ENCODE results near the gene MAP1B. TPM values are rescaled to one million over a fixed set of nuclear protein-coding genes. Genes with fewer than 3 reads are reported as not detected.

Gene MAP1B
- polyA plus RNA-seq, 3 donors: 0.02 TPM; not detected in 2

DNA sequence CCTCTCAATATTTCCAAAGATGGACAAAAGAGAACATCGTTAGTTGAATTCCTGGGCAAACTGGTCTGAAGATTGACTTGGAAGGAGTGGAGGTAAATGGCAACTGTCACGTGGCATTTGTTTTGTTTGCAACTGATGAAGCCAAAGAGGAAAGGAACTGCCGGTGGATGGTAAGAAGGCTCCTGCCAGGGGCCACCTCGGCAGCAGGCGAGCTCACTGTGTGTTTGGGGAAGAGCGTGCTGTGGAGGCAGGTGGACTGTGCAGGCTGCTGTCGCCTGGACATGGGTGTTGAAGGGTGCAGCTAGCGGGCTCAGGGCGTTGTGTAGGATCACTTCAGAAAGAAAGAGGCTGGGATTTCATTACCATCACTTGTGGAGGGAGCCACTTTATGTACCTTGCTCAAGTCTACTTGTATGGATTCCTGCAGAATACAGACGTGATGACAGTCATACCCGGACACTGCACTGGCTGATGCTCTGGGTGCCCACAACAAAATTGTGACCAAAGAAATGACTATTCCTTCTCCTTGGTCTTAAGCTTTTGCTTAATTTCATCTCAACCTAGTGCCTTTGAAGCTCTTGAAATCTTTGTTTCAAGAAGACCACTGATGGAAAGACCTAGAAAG lies 72.7 kb downstream of the MAP1B start:
- H3K27ac Mint-ChIP-seq: no peak overlapping the region
- Histone ChIP-seq H2AFZ (ENCODE audit: insufficient read depth, low read depth, low read length, poor library complexity, severe bottlenecking) (no peak overlapping the region), H3K4me3 (replicated peaks in 1 of 3; ENCODE audit: low read depth in 2 of 3, low read length in 3 of 3) (no peak overlapping the region), H3K27me3 (ENCODE audit: control insufficient read depth in 2 of 2, insufficient read depth in 2 of 2, low read length in 2 of 2) (no peaks in the 10 kb centered on the region), H4K20me1 (ENCODE audit: insufficient read depth, low read length) (no peaks in the 10 kb centered on the region), H3K27ac (ENCODE audit: low read depth in 1 of 2, low read length in 2 of 2) (no peak overlapping the region), H3K4me1 (ENCODE audit: control insufficient read depth in 1 of 2, insufficient read depth in 2 of 2, low read length in 2 of 2) (no peaks in the 10 kb centered on the region), H3K4me2 (replicated peaks; ENCODE audit: extremely low read depth, low read length, poor library complexity, severe bottlenecking) (no peak overlapping the region), H3K79me2 (ENCODE audit: insufficient read depth, low read length) (no peaks in the 10 kb centered on the region), H3K9ac (ENCODE audit: insufficient read depth, low read length, poor library complexity, severe bottlenecking) (no peak overlapping the region), H3K36me3 (replicated peaks in 1 of 2; ENCODE audit: control insufficient read depth in 1 of 2, insufficient read depth in 2 of 2, low read length in 2 of 2) (no peaks in the 10 kb centered on the region), H3K9me3 (replicated peaks in 1 of 2; ENCODE audit: control insufficient read depth in 1 of 2, insufficient read depth in 1 of 2, low read length in 2 of 2) (no peaks in the 10 kb centered on the region)
- TF ChIP-seq, protein P1, sequence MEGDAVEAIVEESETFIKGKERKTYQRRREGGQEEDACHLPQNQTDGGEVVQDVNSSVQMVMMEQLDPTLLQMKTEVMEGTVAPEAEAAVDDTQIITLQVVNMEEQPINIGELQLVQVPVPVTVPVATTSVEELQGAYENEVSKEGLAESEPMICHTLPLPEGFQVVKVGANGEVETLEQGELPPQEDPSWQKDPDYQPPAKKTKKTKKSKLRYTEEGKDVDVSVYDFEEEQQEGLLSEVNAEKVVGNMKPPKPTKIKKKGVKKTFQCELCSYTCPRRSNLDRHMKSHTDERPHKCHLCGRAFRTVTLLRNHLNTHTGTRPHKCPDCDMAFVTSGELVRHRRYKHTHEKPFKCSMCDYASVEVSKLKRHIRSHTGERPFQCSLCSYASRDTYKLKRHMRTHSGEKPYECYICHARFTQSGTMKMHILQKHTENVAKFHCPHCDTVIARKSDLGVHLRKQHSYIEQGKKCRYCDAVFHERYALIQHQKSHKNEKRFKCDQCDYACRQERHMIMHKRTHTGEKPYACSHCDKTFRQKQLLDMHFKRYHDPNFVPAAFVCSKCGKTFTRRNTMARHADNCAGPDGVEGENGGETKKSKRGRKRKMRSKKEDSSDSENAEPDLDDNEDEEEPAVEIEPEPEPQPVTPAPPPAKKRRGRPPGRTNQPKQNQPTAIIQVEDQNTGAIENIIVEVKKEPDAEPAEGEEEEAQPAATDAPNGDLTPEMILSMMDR (IDR thresholded peaks at IDR 0.05): no peak
- H3K27me3 Mint-ChIP-seq (ENCODE audit: low read depth in 3 of 3): peaks cover 13 to 22% (median 19%) of the 10 kb centered on the region in 3 donors
- intact Hi-C loops (cut with micrococcal nuclease): no loop called here
- no peaks in the 10 kb centered on the region for H3K36me3 Mint-ChIP-seq
- no peak for DNase-seq
- peaks cover 0 to 4% (median 0%) of the 10 kb centered on the region in 7 donors for H3K9me3 Mint-ChIP-seq
- no peak overlapping the region for H3K4me3 Mint-ChIP-seq
- WGBS (ENCODE audit: insufficient coverage): 97% methylated on average over 10 of the region's 11 CpGs
- no peaks in the 10 kb centered on the region for H3K4me1 Mint-ChIP-seq

DNA sequence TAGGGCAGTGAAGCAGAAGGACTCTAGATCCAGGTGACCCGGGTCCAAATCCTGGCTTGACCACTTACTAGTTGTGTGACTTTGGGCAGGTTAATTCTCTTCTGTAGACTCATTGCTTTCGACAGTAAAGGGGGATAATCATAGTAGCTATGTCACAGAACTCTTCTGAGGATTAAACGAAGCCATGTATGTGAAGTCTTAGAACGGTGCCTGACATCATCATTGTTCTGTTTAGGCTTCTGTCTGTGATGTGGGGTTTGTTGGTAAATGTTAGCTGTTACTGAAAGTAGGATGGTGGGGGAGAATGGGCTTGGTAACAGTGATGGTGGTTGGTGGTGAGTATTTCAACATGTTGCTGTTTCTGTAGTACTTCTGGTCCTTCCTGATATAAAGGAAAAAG lies 73.7 kb downstream of the MAP1B start:
- no peaks in the 10 kb centered on the region for H3K4me1 Mint-ChIP-seq
- no peaks in the 10 kb centered on the region for H3K27me3 ChIP-seq (ENCODE audit: control insufficient read depth in 2 of 2, insufficient read depth in 2 of 2, low read length in 2 of 2)

More for the DNA sequence above, 73.7 kb downstream of the MAP1B start:
- DNase-seq: no peak
- TF ChIP-seq, protein P1 (IDR thresholded peaks at IDR 0.05): no peak
- peaks cover 14 to 20% (median 20%) of the 10 kb centered on the region in 3 donors for H3K27me3 Mint-ChIP-seq (ENCODE audit: low read depth in 3 of 3)
- H2AFZ ChIP-seq (ENCODE audit: insufficient read depth, low read depth, low read length, poor library complexity, severe bottlenecking): no peak overlapping the region
- no peaks in the 10 kb centered on the region for H3K79me2 ChIP-seq (ENCODE audit: insufficient read depth, low read length)
- H3K36me3 Mint-ChIP-seq: no peaks in the 10 kb centered on the region
- no peaks in the 10 kb centered on the region for H3K4me1 ChIP-seq (ENCODE audit: control insufficient read depth in 1 of 2, insufficient read depth in 2 of 2, low read length in 2 of 2)
- H3K4me3 ChIP-seq (replicated peaks in 1 of 3; ENCODE audit: low read depth in 2 of 3, low read length in 3 of 3): no peak overlapping the region
- 81% methylated on average over 4 of the region's 4 CpGs for WGBS (ENCODE audit: insufficient coverage)
- no peak overlapping the region for H3K9ac ChIP-seq (ENCODE audit: insufficient read depth, low read length, poor library complexity, severe bottlenecking)
- no peaks in the 10 kb centered on the region for H3K9me3 ChIP-seq (replicated peaks in 1 of 2; ENCODE audit: control insufficient read depth in 1 of 2, insufficient read depth in 1 of 2, low read length in 2 of 2)
- H3K9me3 Mint-ChIP-seq: peaks cover 0 to 2% (median 0%) of the 10 kb centered on the region in 7 donors
- H4K20me1 ChIP-seq (ENCODE audit: insufficient read depth, low read length): no peaks in the 10 kb centered on the region
- H3K4me3 Mint-ChIP-seq: no peak overlapping the region
- H3K27ac Mint-ChIP-seq: no peak overlapping the region
- intact Hi-C loops (cut with micrococcal nuclease): no loop called here
- no peak overlapping the region for H3K27ac ChIP-seq (ENCODE audit: low read depth in 1 of 2, low read length in 2 of 2)
- no peaks in the 10 kb centered on the region for H3K36me3 ChIP-seq (replicated peaks in 1 of 2; ENCODE audit: control insufficient read depth in 1 of 2, insufficient read depth in 2 of 2, low read length in 2 of 2)
- H3K4me2 ChIP-seq (replicated peaks; ENCODE audit: extremely low read depth, low read length, poor library complexity, severe bottlenecking): no peak overlapping the region
